ENCODE measurements around the gene RERE. TPM values are rescaled to one million over a fixed set of nuclear protein-coding genes. Genes with fewer than 3 reads are reported as not detected.

Gene RERE
- total and polyA plus RNA-seq, 2 experiments from 2014 or later: 148 to 170 TPM

- peaks cover 71% of the 10 kb centered on the region for H3K4me1 ChIP-seq (ENCODE audit: insufficient read depth)
- no peaks in the 10 kb centered on the region for H3K9me2 ChIP-seq (ENCODE audit: insufficient read depth)
- Mint-ChIP-seq H3K4me1 (peaks cover 32% of the 10 kb centered on the region), H3K36me3 (ENCODE audit: low read depth) (no peaks in the 10 kb centered on the region), H3K4me3 (no peak overlapping the region), H3K27ac (no peak overlapping the region), H3K27me3 (ENCODE audit: insufficient read depth, low read depth, poor library complexity) (no peaks in the 10 kb centered on the region), H3K9me3 (no peaks in the 10 kb centered on the region)
- peaks cover 92% of the 10 kb centered on the region for H4K20me1 ChIP-seq (replicated peaks; ENCODE audit: insufficient read depth)
- no peak overlapping the region for H3K4me3 ChIP-seq
- peaks cover 100% of the 10 kb centered on the region for H3K79me2 ChIP-seq (replicated peaks; ENCODE audit: insufficient read depth)
- H3F3A ChIP-seq (replicated peaks; ENCODE audit: low read depth): no peaks in the 10 kb centered on the region
- H3K27me3 ChIP-seq (ENCODE audit: insufficient read depth): no peaks in the 10 kb centered on the region
- no peak for ATAC-seq
- H2AFZ ChIP-seq: no peak overlapping the region
- TF ChIP-seq, protein P1, sequence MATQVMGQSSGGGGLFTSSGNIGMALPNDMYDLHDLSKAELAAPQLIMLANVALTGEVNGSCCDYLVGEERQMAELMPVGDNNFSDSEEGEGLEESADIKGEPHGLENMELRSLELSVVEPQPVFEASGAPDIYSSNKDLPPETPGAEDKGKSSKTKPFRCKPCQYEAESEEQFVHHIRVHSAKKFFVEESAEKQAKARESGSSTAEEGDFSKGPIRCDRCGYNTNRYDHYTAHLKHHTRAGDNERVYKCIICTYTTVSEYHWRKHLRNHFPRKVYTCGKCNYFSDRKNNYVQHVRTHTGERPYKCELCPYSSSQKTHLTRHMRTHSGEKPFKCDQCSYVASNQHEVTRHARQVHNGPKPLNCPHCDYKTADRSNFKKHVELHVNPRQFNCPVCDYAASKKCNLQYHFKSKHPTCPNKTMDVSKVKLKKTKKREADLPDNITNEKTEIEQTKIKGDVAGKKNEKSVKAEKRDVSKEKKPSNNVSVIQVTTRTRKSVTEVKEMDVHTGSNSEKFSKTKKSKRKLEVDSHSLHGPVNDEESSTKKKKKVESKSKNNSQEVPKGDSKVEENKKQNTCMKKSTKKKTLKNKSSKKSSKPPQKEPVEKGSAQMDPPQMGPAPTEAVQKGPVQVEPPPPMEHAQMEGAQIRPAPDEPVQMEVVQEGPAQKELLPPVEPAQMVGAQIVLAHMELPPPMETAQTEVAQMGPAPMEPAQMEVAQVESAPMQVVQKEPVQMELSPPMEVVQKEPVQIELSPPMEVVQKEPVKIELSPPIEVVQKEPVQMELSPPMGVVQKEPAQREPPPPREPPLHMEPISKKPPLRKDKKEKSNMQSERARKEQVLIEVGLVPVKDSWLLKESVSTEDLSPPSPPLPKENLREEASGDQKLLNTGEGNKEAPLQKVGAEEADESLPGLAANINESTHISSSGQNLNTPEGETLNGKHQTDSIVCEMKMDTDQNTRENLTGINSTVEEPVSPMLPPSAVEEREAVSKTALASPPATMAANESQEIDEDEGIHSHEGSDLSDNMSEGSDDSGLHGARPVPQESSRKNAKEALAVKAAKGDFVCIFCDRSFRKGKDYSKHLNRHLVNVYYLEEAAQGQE (IDR thresholded peaks at IDR 0.05; ENCODE audit: unreplicated experiment): no peak
- TF ChIP-seq NANOG (IDR thresholded peaks at IDR 0.05; ENCODE audit: borderline replicate concordance) (no peak), EZH2phosphoT487 (IDR thresholded peaks at IDR 0.05; ENCODE audit: unreplicated experiment) (no peak), JUNB (IDR thresholded peaks at IDR 0.05; ENCODE audit: unreplicated experiment) (no peak), ZNF331 (CRISPR knock-in tag; IDR thresholded peaks at IDR 0.05; ENCODE audit: low read depth) (no peak), ZNF114 (CRISPR knock-in tag; IDR thresholded peaks at IDR 0.05) (no peak), STAT1 (IDR thresholded peaks at IDR 0.05; ENCODE audit: unreplicated experiment) (no peak), POLR2AphosphoS5 (IDR thresholded peaks at IDR 0.05; ENCODE audit: low read depth) (no peak), CREB1 (CRISPR knock-in tag; IDR thresholded peaks at IDR 0.05; ENCODE audit: low read depth) (no peak), EZH2 (IDR thresholded peaks at IDR 0.05; ENCODE audit: low read depth, unreplicated experiment) (no peak), ETS1 (IDR thresholded peaks at IDR 0.05) (no peak)
- TF ChIP-seq, protein P2, sequence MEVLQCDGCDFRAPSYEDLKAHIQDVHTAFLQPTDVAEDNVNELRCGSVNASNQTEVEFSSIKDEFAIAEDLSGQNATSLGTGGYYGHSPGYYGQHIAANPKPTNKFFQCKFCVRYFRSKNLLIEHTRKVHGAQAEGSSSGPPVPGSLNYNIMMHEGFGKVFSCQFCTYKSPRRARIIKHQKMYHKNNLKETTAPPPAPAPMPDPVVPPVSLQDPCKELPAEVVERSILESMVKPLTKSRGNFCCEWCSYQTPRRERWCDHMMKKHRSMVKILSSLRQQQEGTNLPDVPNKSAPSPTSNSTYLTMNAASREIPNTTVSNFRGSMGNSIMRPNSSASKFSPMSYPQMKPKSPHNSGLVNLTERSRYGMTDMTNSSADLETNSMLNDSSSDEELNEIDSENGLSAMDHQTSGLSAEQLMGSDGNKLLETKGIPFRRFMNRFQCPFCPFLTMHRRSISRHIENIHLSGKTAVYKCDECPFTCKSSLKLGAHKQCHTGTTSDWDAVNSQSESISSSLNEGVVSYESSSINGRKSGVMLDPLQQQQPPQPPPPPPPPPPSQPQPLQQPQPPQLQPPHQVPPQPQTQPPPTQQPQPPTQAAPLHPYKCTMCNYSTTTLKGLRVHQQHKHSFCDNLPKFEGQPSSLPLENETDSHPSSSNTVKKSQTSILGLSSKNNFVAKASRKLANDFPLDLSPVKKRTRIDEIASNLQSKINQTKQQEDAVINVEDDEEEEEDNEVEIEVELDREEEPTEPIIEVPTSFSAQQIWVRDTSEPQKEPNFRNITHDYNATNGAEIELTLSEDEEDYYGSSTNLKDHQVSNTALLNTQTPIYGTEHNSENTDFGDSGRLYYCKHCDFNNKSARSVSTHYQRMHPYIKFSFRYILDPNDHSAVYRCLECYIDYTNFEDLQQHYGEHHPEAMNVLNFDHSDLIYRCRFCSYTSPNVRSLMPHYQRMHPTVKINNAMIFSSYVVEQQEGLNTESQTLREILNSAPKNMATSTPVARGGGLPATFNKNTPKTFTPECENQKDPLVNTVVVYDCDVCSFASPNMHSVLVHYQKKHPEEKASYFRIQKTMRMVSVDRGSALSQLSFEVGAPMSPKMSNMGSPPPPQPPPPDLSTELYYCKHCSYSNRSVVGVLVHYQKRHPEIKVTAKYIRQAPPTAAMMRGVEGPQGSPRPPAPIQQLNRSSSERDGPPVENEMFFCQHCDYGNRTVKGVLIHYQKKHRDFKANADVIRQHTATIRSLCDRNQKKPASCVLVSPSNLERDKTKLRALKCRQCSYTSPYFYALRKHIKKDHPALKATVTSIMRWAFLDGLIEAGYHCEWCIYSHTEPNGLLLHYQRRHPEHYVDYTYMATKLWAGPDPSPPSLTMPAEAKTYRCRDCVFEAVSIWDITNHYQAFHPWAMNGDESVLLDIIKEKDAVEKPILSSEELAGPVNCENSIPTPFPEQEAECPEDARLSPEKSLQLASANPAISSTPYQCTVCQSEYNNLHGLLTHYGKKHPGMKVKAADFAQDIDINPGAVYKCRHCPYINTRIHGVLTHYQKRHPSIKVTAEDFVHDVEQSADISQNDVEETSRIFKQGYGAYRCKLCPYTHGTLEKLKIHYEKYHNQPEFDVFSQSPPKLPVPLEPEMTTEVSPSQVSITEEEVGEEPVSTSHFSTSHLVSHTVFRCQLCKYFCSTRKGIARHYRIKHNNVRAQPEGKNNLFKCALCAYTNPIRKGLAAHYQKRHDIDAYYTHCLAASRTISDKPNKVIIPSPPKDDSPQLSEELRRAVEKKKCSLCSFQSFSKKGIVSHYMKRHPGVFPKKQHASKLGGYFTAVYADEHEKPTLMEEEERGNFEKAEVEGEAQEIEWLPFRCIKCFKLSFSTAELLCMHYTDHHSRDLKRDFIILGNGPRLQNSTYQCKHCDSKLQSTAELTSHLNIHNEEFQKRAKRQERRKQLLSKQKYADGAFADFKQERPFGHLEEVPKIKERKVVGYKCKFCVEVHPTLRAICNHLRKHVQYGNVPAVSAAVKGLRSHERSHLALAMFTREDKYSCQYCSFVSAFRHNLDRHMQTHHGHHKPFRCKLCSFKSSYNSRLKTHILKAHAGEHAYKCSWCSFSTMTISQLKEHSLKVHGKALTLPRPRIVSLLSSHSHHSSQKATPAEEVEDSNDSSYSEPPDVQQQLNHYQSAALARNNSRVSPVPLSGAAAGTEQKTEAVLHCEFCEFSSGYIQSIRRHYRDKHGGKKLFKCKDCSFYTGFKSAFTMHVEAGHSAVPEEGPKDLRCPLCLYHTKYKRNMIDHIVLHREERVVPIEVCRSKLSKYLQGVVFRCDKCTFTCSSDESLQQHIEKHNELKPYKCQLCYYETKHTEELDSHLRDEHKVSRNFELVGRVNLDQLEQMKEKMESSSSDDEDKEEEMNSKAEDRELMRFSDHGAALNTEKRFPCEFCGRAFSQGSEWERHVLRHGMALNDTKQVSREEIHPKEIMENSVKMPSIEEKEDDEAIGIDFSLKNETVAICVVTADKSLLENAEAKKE (CRISPR knock-in tag; IDR thresholded peaks at IDR 0.05): no peak
- TF ChIP-seq, protein P3, sequence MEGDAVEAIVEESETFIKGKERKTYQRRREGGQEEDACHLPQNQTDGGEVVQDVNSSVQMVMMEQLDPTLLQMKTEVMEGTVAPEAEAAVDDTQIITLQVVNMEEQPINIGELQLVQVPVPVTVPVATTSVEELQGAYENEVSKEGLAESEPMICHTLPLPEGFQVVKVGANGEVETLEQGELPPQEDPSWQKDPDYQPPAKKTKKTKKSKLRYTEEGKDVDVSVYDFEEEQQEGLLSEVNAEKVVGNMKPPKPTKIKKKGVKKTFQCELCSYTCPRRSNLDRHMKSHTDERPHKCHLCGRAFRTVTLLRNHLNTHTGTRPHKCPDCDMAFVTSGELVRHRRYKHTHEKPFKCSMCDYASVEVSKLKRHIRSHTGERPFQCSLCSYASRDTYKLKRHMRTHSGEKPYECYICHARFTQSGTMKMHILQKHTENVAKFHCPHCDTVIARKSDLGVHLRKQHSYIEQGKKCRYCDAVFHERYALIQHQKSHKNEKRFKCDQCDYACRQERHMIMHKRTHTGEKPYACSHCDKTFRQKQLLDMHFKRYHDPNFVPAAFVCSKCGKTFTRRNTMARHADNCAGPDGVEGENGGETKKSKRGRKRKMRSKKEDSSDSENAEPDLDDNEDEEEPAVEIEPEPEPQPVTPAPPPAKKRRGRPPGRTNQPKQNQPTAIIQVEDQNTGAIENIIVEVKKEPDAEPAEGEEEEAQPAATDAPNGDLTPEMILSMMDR (conservative IDR thresholded peaks at IDR 0.05; ENCODE audit: low read depth in 2 of 2): no peak
- no peaks in the 10 kb centered on the region for H3K36me3 ChIP-seq (ENCODE audit: insufficient read depth)
- H3K4me2 ChIP-seq: no peak overlapping the region
- no peak for DNase-seq (ENCODE audit: low spot score)
- H3K27ac ChIP-seq (ENCODE audit: low read depth): no peak overlapping the region
These were observed 138.0 kb downstream of the RERE start for GRCh38 chr1:8679395-8679800.
